Esophagus muscularis mucosa (tissue), 4 donors: Measurements from ENCODE around the gene DNAH10. TPM values are rescaled to one million over a fixed set of nuclear protein-coding genes. Genes with fewer than 3 reads are reported as not detected.
"Not testable (repeated sequence)": the region's sequence is repeated elsewhere in the genome, so short reads cannot be mapped to it uniquely, and the experiment has no call there.

ENCODE experiments used
- DNase-seq: peaks from one replicate; pipeline ENCODE4 v3.0.0-alpha.2; 2017; ENCODE audit errors: extremely low spot score
- H3K27ac ChIP-seq, 4 donors: fragments of 200-600 bp; sonication (generic); replicated peaks in 1 of 4; 1 replicate in 3 of 4; 2 replicates in 1 of 4; pipeline ENCODE4 v1.5.1; 2016 to 2019; ENCODE audit warnings: mild to moderate bottlenecking in 1 of 4
- H3K27me3 ChIP-seq, 4 donors: fragments of 200-600 bp; sonication (generic); one replicate each; pipeline versions ENCODE4 v1.5.1 to v1.6.0; 2016 to 2019
- H3K36me3 ChIP-seq, 4 donors: fragments of 200-600 bp; sonication (generic); one replicate each; pipeline ENCODE4 v1.5.1; 2016 to 2019
- H3K4me1 ChIP-seq, 4 donors: fragments of 200-600 bp; sonication (generic); one replicate each; pipeline ENCODE4 v1.5.1; 2016 to 2019
- H3K4me3 ChIP-seq, 4 donors: fragments of 200-600 bp; sonication (generic); 1 replicate in 2 of 4; 2 replicates in 2 of 4; pipeline ENCODE4 v1.5.1; 2016 to 2019; ENCODE audit warnings: mild to moderate bottlenecking in 4 of 4, moderate library complexity in 1 of 4
- H3K9me3 ChIP-seq, 4 donors: fragments of 200-600 bp; sonication (generic); 1 replicate in 3 of 4; 2 replicates in 1 of 4; pipeline ENCODE4 v1.5.1; 2016 to 2019
- EP300 ChIP-seq: sonication (generic); formaldehyde crosslinking; IDR thresholded peaks from one replicate; pipeline ENCODE4 v1.6.1; 2017; ENCODE audit warnings: antibody characterized with exemption
- POLR2A ChIP-seq: fragments of 450-650 bp; IDR thresholded peaks from one replicate; pipeline ENCODE4 v1.6.1; 2017; ENCODE audit warnings: antibody characterized with exemption, moderate library complexity, mild to moderate bottlenecking, low read depth
- POLR2AphosphoS5 ChIP-seq, 2 donors: sonication (generic); formaldehyde crosslinking; IDR thresholded peaks; one replicate each; pipeline ENCODE4 v1.6.1; 2017; ENCODE audit warnings: antibody characterized with exemption in 2 of 2
- WGBS: methylation state at CpG from one replicate; pipeline ENCODE4 v1.1.5; 2018; 5-methylcytosine and 5-hydroxymethylcytosine counted together
- intact Hi-C: fragments of 100-400 bp; cut with DNase I; formaldehyde crosslinking; loops from one replicate; pipeline ENCODE4 v1.15.1; 2023
- total RNA-seq, 4 donors: library from RNA; depleted of rRNA; stranded (reverse); fragments of >200 nt; gene quantifications; one replicate each; pipeline versions ENCODE4 v1.1.0 to v1.2.1, GENCODE V29; 2016
- TF ChIP-seq, protein P1 (sequence below), 3 experiments: fragments of 200-600 bp in 2 of 3; fragments of 450-650 bp in 1 of 3; sonication (generic) in 2 of 3; IDR thresholded peaks; one replicate each; pipeline ENCODE4 v1.5.1; 2017 to 2019; ENCODE audit warnings: antibody characterized with exemption in 3 of 3, mild to moderate bottlenecking in 2 of 3, moderate library complexity in 1 of 3

The DNAH10 gene
- total RNA-seq, 4 donors from 2014 or later, result 0.06 to 1.3 TPM; not detected in 2

DNA sequence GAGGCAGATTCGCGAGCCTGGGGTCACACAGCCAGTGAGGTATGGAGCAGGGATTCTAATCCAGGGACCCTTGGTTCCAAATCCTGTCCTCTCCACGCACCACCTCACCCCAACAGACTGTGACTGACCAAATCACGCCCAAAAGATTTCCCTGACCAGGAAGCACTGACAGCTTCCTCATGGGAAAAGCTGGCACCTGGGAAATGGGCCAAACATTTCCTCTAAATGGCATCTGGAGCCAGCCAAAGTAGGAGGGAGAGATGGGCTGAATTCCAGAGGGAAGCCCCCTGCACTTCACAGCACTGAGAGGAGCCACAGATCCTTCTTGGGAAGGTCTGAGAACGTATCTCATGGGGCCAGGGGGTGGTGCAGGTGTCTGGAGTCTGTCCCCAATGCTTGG, 181.7 kb downstream of the DNAH10 start:
- H3K36me3 ChIP-seq, result peaks cover 40 to 72% (median 66%) of the 10 kb centered on the region in 4 donors
- H3K4me3 ChIP-seq, result no peak overlapping the region
- DNase-seq, result no peak
- TF ChIP-seq, protein P1, sequence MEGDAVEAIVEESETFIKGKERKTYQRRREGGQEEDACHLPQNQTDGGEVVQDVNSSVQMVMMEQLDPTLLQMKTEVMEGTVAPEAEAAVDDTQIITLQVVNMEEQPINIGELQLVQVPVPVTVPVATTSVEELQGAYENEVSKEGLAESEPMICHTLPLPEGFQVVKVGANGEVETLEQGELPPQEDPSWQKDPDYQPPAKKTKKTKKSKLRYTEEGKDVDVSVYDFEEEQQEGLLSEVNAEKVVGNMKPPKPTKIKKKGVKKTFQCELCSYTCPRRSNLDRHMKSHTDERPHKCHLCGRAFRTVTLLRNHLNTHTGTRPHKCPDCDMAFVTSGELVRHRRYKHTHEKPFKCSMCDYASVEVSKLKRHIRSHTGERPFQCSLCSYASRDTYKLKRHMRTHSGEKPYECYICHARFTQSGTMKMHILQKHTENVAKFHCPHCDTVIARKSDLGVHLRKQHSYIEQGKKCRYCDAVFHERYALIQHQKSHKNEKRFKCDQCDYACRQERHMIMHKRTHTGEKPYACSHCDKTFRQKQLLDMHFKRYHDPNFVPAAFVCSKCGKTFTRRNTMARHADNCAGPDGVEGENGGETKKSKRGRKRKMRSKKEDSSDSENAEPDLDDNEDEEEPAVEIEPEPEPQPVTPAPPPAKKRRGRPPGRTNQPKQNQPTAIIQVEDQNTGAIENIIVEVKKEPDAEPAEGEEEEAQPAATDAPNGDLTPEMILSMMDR (IDR thresholded peaks at IDR 0.05), result no peak
- TF ChIP-seq POLR2AphosphoS5 (IDR thresholded peaks at IDR 0.05) (no peak), POLR2A (no peak)
- no peak overlapping the region for H3K27ac ChIP-seq
- intact Hi-C loops, result no loop called here
- peaks cover 11 to 27% (median 19%) of the 10 kb centered on the region in 4 donors for H3K4me1 ChIP-seq
- H3K27me3 ChIP-seq, result no peaks in the 10 kb centered on the region
- WGBS, result 95% methylated on average over 5 of the region's 5 CpGs
- H3K9me3 ChIP-seq, result no peaks in the 10 kb centered on the region

GRCh38 chr12:123944696-123945095, 182.6 kb downstream of the DNAH10 start:
- Histone ChIP-seq H3K27me3 (no peaks in the 10 kb centered on the region), H3K4me3 (no peak overlapping the region), H3K27ac (no peak overlapping the region), H3K4me1 (peaks cover 11 to 31% (median 27%) of the 10 kb centered on the region in 4 donors), H3K9me3 (no peaks in the 10 kb centered on the region), H3K36me3 (peaks cover 40 to 68% (median 60%) of the 10 kb centered on the region in 4 donors)
- no peak for DNase-seq
- WGBS, result 92% methylated on average over 10 of the region's 10 CpGs
- no peak for TF ChIP-seq EP300
- TF ChIP-seq, protein P1 (IDR thresholded peaks at IDR 0.05), result no peak
- TF ChIP-seq POLR2A, result no peak
- TF ChIP-seq POLR2AphosphoS5 (IDR thresholded peaks at IDR 0.05), result no peak
- intact Hi-C loops, result no loop called here

GRCh38 chr12:123945287-123946151, 183.4 kb downstream of the DNAH10 start:
- H3K4me3 ChIP-seq, result no peak overlapping the region
- TF ChIP-seq POLR2AphosphoS5 (IDR thresholded peaks at IDR 0.05) (no peak), POLR2A (no peak), EP300 (no peak)
- TF ChIP-seq, protein P1 (IDR thresholded peaks at IDR 0.05), result no peak
- H3K27ac ChIP-seq, result no peak overlapping the region
- no peak for DNase-seq
- intact Hi-C loops, result no loop called here
- H3K9me3 ChIP-seq, result no peaks in the 10 kb centered on the region
- peaks cover 16 to 36% (median 33%) of the 10 kb centered on the region in 4 donors for H3K4me1 ChIP-seq
- peaks cover 33 to 60% (median 52%) of the 10 kb centered on the region in 4 donors for H3K36me3 ChIP-seq
- WGBS, result 89% methylated on average over 17 of the region's 25 CpGs
- H3K27me3 ChIP-seq, result no peaks in the 10 kb centered on the region

GRCh38 chr12:123946152-123946515, 184.0 kb downstream of the DNAH10 start:
- no peak for DNase-seq
- Histone ChIP-seq H3K4me1 (peaks cover 20 to 41% (median 39%) of the 10 kb centered on the region in 4 donors), H3K36me3 (peaks cover 27 to 54% (median 46%) of the 10 kb centered on the region in 4 donors), H3K9me3 (no peaks in the 10 kb centered on the region), H3K4me3 (no peak overlapping the region), H3K27me3 (no peaks in the 10 kb centered on the region), H3K27ac (no peak overlapping the region)
- TF ChIP-seq POLR2A, result no peak
- no peak for TF ChIP-seq EP300
- no peak for TF ChIP-seq POLR2AphosphoS5 (IDR thresholded peaks at IDR 0.05)
- TF ChIP-seq, protein P1 (IDR thresholded peaks at IDR 0.05), result no peak
- WGBS, result 91% methylated on average over 8 of the region's 8 CpGs
- intact Hi-C loops, result no loop called here

- WGBS, result 97% methylated on average over 12 of the region's 35 CpGs
- H3K4me3 ChIP-seq, H3K9me3 ChIP-seq, H3K27me3 ChIP-seq, intact Hi-C loops, H3K27ac ChIP-seq, DNase-seq: not testable (repeated sequence)
- Histone ChIP-seq H3K36me3 (peaks cover 20 to 47% (median 39%) of the 10 kb centered on the region in 4 donors), H3K4me1 (peaks cover 24 to 46% (median 45%) of the 10 kb centered on the region in 4 donors)
Observed at GRCh38 chr12:123946516-123947505, 184.7 kb downstream of the DNAH10 start.

DNA sequence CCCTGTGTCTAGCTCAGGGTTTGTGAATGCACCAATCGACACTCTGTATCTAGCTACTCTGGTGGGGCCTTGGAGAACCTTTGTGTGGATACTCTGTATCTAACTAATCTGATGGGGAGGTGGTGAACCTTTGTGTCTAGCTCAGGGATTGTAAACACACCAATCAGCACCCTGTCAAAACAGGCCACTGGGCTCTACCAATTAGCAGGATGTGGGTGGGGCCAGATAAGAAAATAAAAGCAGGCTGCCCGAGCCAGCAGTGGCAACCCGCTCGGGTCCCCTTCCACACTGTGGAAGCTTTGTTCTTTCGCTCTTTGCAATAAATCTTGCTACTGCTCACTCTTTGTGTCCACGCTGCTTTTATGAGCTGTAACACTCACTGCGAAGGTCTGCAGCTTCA, 185.4 kb downstream of the DNAH10 start:
- Histone ChIP-seq H3K36me3 (peaks cover 16 to 40% (median 32%) of the 10 kb centered on the region in 4 donors), H3K4me1 (peaks cover 31 to 53% (median 50%) of the 10 kb centered on the region in 4 donors)
- H3K27ac ChIP-seq, intact Hi-C loops, DNase-seq, H3K27me3 ChIP-seq, H3K9me3 ChIP-seq, H3K4me3 ChIP-seq: not testable (repeated sequence)
- 90% methylated on average over 7 of the region's 7 CpGs for WGBS
